Gastroesophageal sphincter (tissue), 3 donors: Measurements from ENCODE around the gene RREB1.

Source experiments
- EP300 ChIP-seq: sonication (generic); formaldehyde crosslinking; IDR thresholded peaks from one replicate; pipeline ENCODE4 v1.6.1; 2017; ENCODE audit warnings: antibody characterized with exemption, mild to moderate bottlenecking
- POLR2A ChIP-seq, 2 donors: fragments of 450-650 bp; IDR thresholded peaks; one replicate each; pipeline ENCODE4 v1.6.1; 2017; ENCODE audit warnings: antibody characterized with exemption in 2 of 2, mild to moderate bottlenecking in 2 of 2, moderate library complexity in 1 of 2
- POLR2AphosphoS5 ChIP-seq: sonication (generic); formaldehyde crosslinking; IDR thresholded peaks from one replicate; pipeline ENCODE4 v1.6.1; 2017; ENCODE audit warnings: antibody characterized with exemption
- TF ChIP-seq, protein P1 (sequence below), 4 experiments: fragments of 200-600 bp in 2 of 4; fragments of 450-650 bp in 2 of 4; sonication (generic) in 1 of 4; IDR thresholded peaks; one replicate each; pipeline ENCODE4 v1.5.1; 2017 to 2019; ENCODE audit warnings: antibody characterized with exemption in 4 of 4, mild to moderate bottlenecking in 2 of 4, moderate library complexity in 2 of 4

DNA sequence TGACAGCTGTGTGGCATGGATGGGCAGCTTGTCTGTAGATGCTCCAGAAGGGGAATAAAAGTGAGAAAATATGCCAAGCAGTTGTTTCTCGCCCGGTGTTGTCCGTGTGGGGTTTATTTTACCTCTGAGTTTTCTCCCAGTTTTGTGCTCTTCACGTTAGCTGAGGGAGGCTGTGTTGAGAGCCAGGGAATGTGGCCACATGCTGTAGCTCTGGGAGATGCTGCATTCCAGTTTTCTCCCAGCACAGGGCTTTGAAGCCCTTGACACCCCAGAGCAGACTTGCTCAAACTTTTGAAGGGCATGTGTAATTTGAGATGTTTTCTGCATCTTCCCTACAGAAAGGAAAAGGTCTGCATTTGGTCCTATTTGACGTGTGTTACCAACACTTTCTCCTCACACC, 67.7 kb downstream of the RREB1 start:
- TF ChIP-seq, protein P1, sequence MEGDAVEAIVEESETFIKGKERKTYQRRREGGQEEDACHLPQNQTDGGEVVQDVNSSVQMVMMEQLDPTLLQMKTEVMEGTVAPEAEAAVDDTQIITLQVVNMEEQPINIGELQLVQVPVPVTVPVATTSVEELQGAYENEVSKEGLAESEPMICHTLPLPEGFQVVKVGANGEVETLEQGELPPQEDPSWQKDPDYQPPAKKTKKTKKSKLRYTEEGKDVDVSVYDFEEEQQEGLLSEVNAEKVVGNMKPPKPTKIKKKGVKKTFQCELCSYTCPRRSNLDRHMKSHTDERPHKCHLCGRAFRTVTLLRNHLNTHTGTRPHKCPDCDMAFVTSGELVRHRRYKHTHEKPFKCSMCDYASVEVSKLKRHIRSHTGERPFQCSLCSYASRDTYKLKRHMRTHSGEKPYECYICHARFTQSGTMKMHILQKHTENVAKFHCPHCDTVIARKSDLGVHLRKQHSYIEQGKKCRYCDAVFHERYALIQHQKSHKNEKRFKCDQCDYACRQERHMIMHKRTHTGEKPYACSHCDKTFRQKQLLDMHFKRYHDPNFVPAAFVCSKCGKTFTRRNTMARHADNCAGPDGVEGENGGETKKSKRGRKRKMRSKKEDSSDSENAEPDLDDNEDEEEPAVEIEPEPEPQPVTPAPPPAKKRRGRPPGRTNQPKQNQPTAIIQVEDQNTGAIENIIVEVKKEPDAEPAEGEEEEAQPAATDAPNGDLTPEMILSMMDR (IDR thresholded peaks at IDR 0.05) = no peak
- no peak for TF ChIP-seq EP300
- TF ChIP-seq POLR2A (IDR thresholded peaks at IDR 0.05) = no peak
- no peak for TF ChIP-seq POLR2AphosphoS5
